Activated T-cell treated with anti-CD3 and anti-CD28 coated beads, Interleukin-2, amount 50 U/mL, for 1 hour (primary cell): ENCODE data around the gene F8A3.
"Not testable (repeated sequence)": the region's sequence is repeated elsewhere in the genome, so short reads cannot be mapped to it uniquely, and the experiment has no call there.

Experiments used
- DNase-seq: peaks from one replicate; pipeline ENCODE4 v3.0.0-alpha.2; 2020

F8A3 gene

GRCh38 chrX:155458471-155458870, at the start of gene F8A3:
F8A3 (minus strand) TSS chrX:155458620; CDS start chrX:155458600, 20 bp downstream.
- not testable (repeated sequence) for DNase-seq

- DNase-seq = no peak
Observed at GRCh38 chrX:155505296-155505695, 46.9 kb upstream of the F8A3 start.

- DNase-seq = not testable (repeated sequence)
Observed at GRCh38 chrX:155495134-155495533, 36.7 kb upstream of the F8A3 start.

GRCh38 chrX:155491421-155491820, 33.0 kb upstream of the F8A3 start:
- DNase-seq = not testable (repeated sequence)

- DNase-seq = not testable (repeated sequence)
Observed at GRCh38 chrX:155477136-155477535, 18.7 kb upstream of the F8A3 start.

GRCh38 chrX:155466269-155466938, 8.0 kb upstream of the F8A3 start:
- not testable (repeated sequence) for DNase-seq

- not testable (repeated sequence) for DNase-seq
Observed at GRCh38 chrX:155460501-155460900, 2.1 kb upstream of the F8A3 start.

GRCh38 chrX:155457761-155458447, 516 bp downstream of the F8A3 start:
- not testable (repeated sequence) for DNase-seq

- DNase-seq = no peak
Observed at GRCh38 chrX:155441097-155441496, 17.3 kb downstream of the F8A3 start.

GRCh38 chrX:155435744-155436112, 22.7 kb downstream of the F8A3 start:
- no peak for DNase-seq

GRCh38 chrX:155434906-155435743, 23.3 kb downstream of the F8A3 start:
- DNase-seq = no peak

- DNase-seq = no peak
Observed at GRCh38 chrX:155417769-155418168, 40.7 kb downstream of the F8A3 start.
